Measurements from ENCODE around the gene RAX2. TPM values are rescaled to one million over a fixed set of nuclear protein-coding genes. Genes with fewer than 3 reads are reported as not detected.

The RAX2 gene
- total RNA-seq, 1 experiment from 2014 or later = not detected

- DNase-seq (ENCODE audit: low read depth, low spot score) = no peak
- Histone ChIP-seq H3K4me2 (ENCODE audit: low read length) (no peak overlapping the region), H3K4me3 (replicated peaks in 1 of 2; ENCODE audit: low read depth in 1 of 2, low read length in 2 of 2) (no peak overlapping the region), H2AFZ (ENCODE audit: low read depth, low read length, poor library complexity, severe bottlenecking) (no peak overlapping the region), H3K9me3 (ENCODE audit: control insufficient read depth in 1 of 2, insufficient read depth in 1 of 2, low read depth in 1 of 2, low read length in 2 of 2) (no peaks in the 10 kb centered on the region), H4K20me1 (ENCODE audit: insufficient read depth) (no peaks in the 10 kb centered on the region), H3K27me3 (ENCODE audit: insufficient read depth, low read length) (no peaks in the 10 kb centered on the region), H3K27ac (ENCODE audit: low read depth, low read length) (no peak overlapping the region), H3K36me3 (ENCODE audit: control insufficient read depth in 1 of 2, insufficient read depth in 2 of 2, low read length in 2 of 2) (no peaks in the 10 kb centered on the region), H3K9me2 (ENCODE audit: insufficient read depth) (no peaks in the 10 kb centered on the region), H3K79me2 (ENCODE audit: insufficient read depth, low read length) (no peaks in the 10 kb centered on the region), H3K4me1 (ENCODE audit: control insufficient read depth in 1 of 2, insufficient read depth in 2 of 2, low read length in 2 of 2) (no peaks in the 10 kb centered on the region), H3K9ac (ENCODE audit: low read length) (no peak overlapping the region)
- ChIA-PET POLR2A (no interaction called here), CTCF (no interaction called here), RAD21 (ENCODE audit: low non-redundant PET in 1 of 2, low total read pairs in 2 of 2, uncharacterized antibody in 2 of 2, unreplicated experiment in 2 of 2) (no interaction called here)
- no TSS peak for BruUV-seq (replicated peaks)
- intact Hi-C loops (cut with micrococcal nuclease) = no loop called here
- TF ChIP-seq CTCF (IDR thresholded peaks at IDR 0.05 in 2 of 3, conservative IDR thresholded peaks at IDR 0.05 in 1 of 3; ENCODE audit: borderline replicate concordance in 1 of 3, insufficient read depth in 1 of 3, low read depth in 2 of 3, low read length in 2 of 3) (0 out of 6 replicates have a peak, but pooled peaks of 1 of the 3 experiments have one; percentile 19), TCF7L2 (IDR thresholded peaks at IDR 0.05; ENCODE audit: borderline replicate concordance, extremely low read depth, insufficient read depth, insufficient read length) (no peak)
- ATAC-seq = no peak
These were observed 29.5 kb upstream of the RAX2 start for GRCh38 chr19:3801412-3802096.

GRCh38 chr19:3800996-3801395, 29.0 kb upstream of the RAX2 start:
- ATAC-seq (no peak), DNase-seq (ENCODE audit: low read depth, low spot score) (no peak)
- ChIA-PET RAD21 (ENCODE audit: low non-redundant PET in 1 of 2, low total read pairs in 2 of 2, uncharacterized antibody in 2 of 2, unreplicated experiment in 2 of 2) (no interaction called here), CTCF (no interaction called here), POLR2A (no interaction called here)
- H3K9me3 ChIP-seq (ENCODE audit: control insufficient read depth in 1 of 2, insufficient read depth in 1 of 2, low read depth in 1 of 2, low read length in 2 of 2) = 0 out of 4 replicates have a peak, but pooled peaks cover 0 to 2% of the 10 kb centered on the region in 2 experiments
- no peak overlapping the region for H3K4me2 ChIP-seq (ENCODE audit: low read length)
- no peak overlapping the region for H2AFZ ChIP-seq (ENCODE audit: low read depth, low read length, poor library complexity, severe bottlenecking)
- H3K9me2 ChIP-seq (ENCODE audit: insufficient read depth) = no peaks in the 10 kb centered on the region
- TF ChIP-seq ZBTB33 (IDR thresholded peaks at IDR 0.05; ENCODE audit: extremely low read depth, insufficient replicate concordance, low read length) (no peak), ELF1 (IDR thresholded peaks at IDR 0.05; ENCODE audit: borderline replicate concordance, low read depth) (no peak)
- no peaks in the 10 kb centered on the region for H3K4me1 ChIP-seq (ENCODE audit: control insufficient read depth in 1 of 2, insufficient read depth in 2 of 2, low read length in 2 of 2)
- H3K9ac ChIP-seq (ENCODE audit: low read length) = no peak overlapping the region
- no peak overlapping the region for H3K4me3 ChIP-seq (replicated peaks in 1 of 2; ENCODE audit: low read depth in 1 of 2, low read length in 2 of 2)
- intact Hi-C loops (cut with micrococcal nuclease) = no loop called here
- no TSS peak for BruUV-seq (replicated peaks)
- H3K27ac ChIP-seq (ENCODE audit: low read depth, low read length) = no peak overlapping the region
- H4K20me1 ChIP-seq (ENCODE audit: insufficient read depth) = no peaks in the 10 kb centered on the region
- no peaks in the 10 kb centered on the region for H3K36me3 ChIP-seq (ENCODE audit: control insufficient read depth in 1 of 2, insufficient read depth in 2 of 2, low read length in 2 of 2)
- no peaks in the 10 kb centered on the region for H3K27me3 ChIP-seq (ENCODE audit: insufficient read depth, low read length)
- H3K79me2 ChIP-seq (ENCODE audit: insufficient read depth, low read length) = no peaks in the 10 kb centered on the region

Data from HCT116 (cell line).